ENCODE results near the gene LPCAT3. TPM values are rescaled to one million over a fixed set of nuclear protein-coding genes. Genes with fewer than 3 reads are reported as not detected.

The LPCAT3 gene
- polyA plus RNA-seq, 1 donor (not counting 4 experiments of a cell fraction or from before 2014, with no cell fraction given): 69.1 TPM

- Histone ChIP-seq H3K9me3 (ENCODE audit: control insufficient read depth, low read depth, low read length) (no peaks in the 10 kb centered on the region), H4K20me1 (ENCODE audit: control insufficient read depth, extremely low read depth, insufficient read depth, low read length) (no peaks in the 10 kb centered on the region), H3K4me3 (ENCODE audit: control insufficient read depth in 2 of 3, extremely low read depth in 1 of 3, insufficient read depth in 2 of 3, low read depth in 1 of 3, low read length in 3 of 3) (no peak overlapping the region), H3K27ac (ENCODE audit: control insufficient read depth, insufficient read depth, low read length) (no peak overlapping the region), H3K9me1 (ENCODE audit: control insufficient read depth, extremely low read depth, insufficient read depth, low read length) (no peaks in the 10 kb centered on the region), H3K79me2 (ENCODE audit: control insufficient read depth, insufficient read depth, low read length) (no peaks in the 10 kb centered on the region), H3K4me2 (ENCODE audit: control insufficient read depth, extremely low read depth, insufficient read depth, low read depth, low read length) (no peak overlapping the region), H3K36me3 (ENCODE audit: control insufficient read depth in 2 of 2, extremely low read depth in 1 of 2, insufficient read depth in 2 of 2, low read length in 2 of 2) (no peaks in the 10 kb centered on the region), H3K4me1 (ENCODE audit: control insufficient read depth, extremely low read depth, insufficient read depth, low read length) (peaks cover 9% of the 10 kb centered on the region), H2AFZ (ENCODE audit: control insufficient read depth, low read length) (no peak overlapping the region), H3K27me3 (ENCODE audit: control insufficient read depth, extremely low read depth, insufficient read depth, low read length) (no peaks in the 10 kb centered on the region), H3K9ac (ENCODE audit: control insufficient read depth, extremely low read depth, insufficient read depth, low read length) (no peak overlapping the region)
- no peak for DNase-seq (ENCODE audit: low read depth, low spot score)
- TF ChIP-seq EZH2 (IDR thresholded peaks at IDR 0.05; ENCODE audit: low read length) (no peak), CTCF (optimal IDR thresholded peaks at IDR 0.05 in 1 of 3, IDR thresholded peaks at IDR 0.05 in 1 of 3, conservative IDR thresholded peaks at IDR 0.05 in 1 of 3; ENCODE audit: extremely low read depth in 1 of 3, insufficient read depth in 2 of 3, low read length in 3 of 3) (no peak)
- FAIRE-seq: no peak
- dilution Hi-C loops (cut with MboI; ENCODE audit: extremely low pct_ligation_motif_present, low sequenced_read_pairs): no loop called here
Observed at GRCh38 chr12:6953442-6954315, 64.6 kb downstream of the LPCAT3 start.

GRCh38 chr12:6952863-6953441 is 65.3 kb downstream of the LPCAT3 start:
- DNase-seq (ENCODE audit: low read depth, low spot score) (no peak), FAIRE-seq (no peak)
- no peak for TF ChIP-seq EZH2 (IDR thresholded peaks at IDR 0.05; ENCODE audit: low read length)
- TF ChIP-seq CTCF (optimal IDR thresholded peaks at IDR 0.05 in 1 of 3, IDR thresholded peaks at IDR 0.05 in 1 of 3, conservative IDR thresholded peaks at IDR 0.05 in 1 of 3; ENCODE audit: extremely low read depth in 1 of 3, insufficient read depth in 2 of 3, low read length in 3 of 3): no peak
- Histone ChIP-seq H3K36me3 (ENCODE audit: control insufficient read depth in 2 of 2, extremely low read depth in 1 of 2, insufficient read depth in 2 of 2, low read length in 2 of 2) (no peaks in the 10 kb centered on the region), H3K79me2 (ENCODE audit: control insufficient read depth, insufficient read depth, low read length) (no peaks in the 10 kb centered on the region), H3K4me3 (ENCODE audit: control insufficient read depth in 2 of 3, extremely low read depth in 1 of 3, insufficient read depth in 2 of 3, low read depth in 1 of 3, low read length in 3 of 3) (no peak overlapping the region), H3K27me3 (ENCODE audit: control insufficient read depth, extremely low read depth, insufficient read depth, low read length) (no peaks in the 10 kb centered on the region), H2AFZ (ENCODE audit: control insufficient read depth, low read length) (no peak overlapping the region), H4K20me1 (ENCODE audit: control insufficient read depth, extremely low read depth, insufficient read depth, low read length) (no peaks in the 10 kb centered on the region), H3K9ac (ENCODE audit: control insufficient read depth, extremely low read depth, insufficient read depth, low read length) (no peak overlapping the region), H3K4me2 (ENCODE audit: control insufficient read depth, extremely low read depth, insufficient read depth, low read depth, low read length) (no peak overlapping the region), H3K9me1 (ENCODE audit: control insufficient read depth, extremely low read depth, insufficient read depth, low read length) (no peaks in the 10 kb centered on the region), H3K9me3 (ENCODE audit: control insufficient read depth, low read depth, low read length) (no peaks in the 10 kb centered on the region), H3K4me1 (ENCODE audit: control insufficient read depth, extremely low read depth, insufficient read depth, low read length) (peaks cover 2% of the 10 kb centered on the region), H3K27ac (ENCODE audit: control insufficient read depth, insufficient read depth, low read length) (no peak overlapping the region)
- dilution Hi-C loops (cut with MboI; ENCODE audit: extremely low pct_ligation_motif_present, low sequenced_read_pairs): no loop called here
